GM18868 (cell line): Measurements from ENCODE around the gene RRM1.
"Not testable (repeated sequence)": the region's sequence is repeated elsewhere in the genome, so short reads cannot be mapped to it uniquely, and the experiment has no call there.

ENCODE experiments used
- ATAC-seq: cut with Tn5 transposase; IDR thresholded peaks from one replicate; pipeline ENCODE4 v1.9.1; 2021; ENCODE audit warnings: mild to moderate bottlenecking, moderate library complexity; ENCODE audit not compliant: unreplicated experiment

Gene RRM1

DNA sequence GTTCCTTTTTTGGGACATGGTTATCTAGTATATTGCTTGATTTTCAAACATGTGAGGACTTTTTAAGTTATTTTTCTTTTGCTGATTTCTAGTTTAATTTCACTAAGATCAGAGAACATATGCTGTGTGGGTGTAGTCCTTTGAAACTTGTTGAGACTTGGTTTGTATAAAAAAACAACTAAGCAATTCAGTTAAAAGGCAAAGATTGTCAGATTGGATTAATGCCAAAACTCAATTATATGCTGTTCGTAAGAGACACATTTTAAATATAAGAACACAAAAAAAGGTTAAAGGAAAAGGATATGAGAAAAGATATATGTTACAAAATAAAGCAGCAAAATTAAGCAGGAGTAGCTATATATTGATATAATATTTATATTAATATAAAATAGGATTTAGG is 17.8 kb upstream of the RRM1 start:
- ATAC-seq: no peak

DNA sequence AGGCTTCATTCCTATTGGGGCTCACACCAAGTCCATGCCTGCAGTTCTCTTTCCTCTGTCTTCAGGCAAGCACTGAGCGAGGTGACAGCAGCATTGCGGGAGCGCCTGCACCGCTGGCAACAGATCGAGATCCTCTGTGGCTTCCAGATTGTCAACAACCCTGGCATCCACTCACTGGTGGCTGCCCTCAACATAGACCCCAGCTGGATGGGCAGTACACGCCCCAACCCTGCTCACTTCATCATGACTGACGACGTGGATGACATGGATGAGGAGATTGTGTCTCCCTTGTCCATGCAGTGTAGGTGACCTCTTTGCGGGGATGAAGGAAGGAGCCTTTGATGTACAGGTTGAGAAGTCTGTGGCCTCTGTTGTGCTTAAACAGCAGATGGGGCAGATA is 11.4 kb upstream of the RRM1 start:
- ATAC-seq: no peak

DNA sequence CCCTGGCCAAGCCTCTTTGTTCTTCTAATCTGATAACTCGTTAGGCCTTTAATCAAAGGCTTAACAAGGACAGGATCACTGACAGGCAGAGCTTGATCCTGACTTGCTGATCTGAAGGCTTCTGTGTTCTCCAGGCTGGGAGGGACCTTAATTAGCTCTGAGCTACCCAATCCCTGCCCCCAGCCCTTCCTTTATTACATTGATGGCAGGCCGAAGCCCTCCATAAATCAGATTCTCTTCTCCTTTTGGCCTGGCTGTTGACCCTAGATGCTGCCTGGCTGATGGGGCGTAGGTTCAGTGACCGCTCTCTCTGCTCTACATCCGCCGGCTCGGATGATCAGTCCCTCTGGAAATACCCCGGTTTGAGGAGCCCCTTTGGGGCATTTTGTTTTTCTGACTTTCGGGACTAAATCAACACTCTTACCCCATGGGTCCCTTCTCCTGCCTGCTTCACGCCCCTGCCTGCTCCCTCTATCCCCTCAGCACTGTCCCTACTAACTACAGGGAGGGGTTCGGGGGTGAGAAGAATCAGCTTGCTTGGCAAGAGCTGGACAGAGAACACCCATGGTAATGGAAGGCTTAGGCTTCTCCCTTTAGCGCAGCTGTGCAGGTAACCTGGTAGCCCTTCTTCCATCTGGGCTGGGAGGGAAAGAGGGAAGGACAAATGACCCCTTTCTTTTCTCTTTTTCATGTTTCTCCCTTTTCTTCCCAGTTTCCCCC is 10.0 kb upstream of the RRM1 start:
- no peak for ATAC-seq

DNA sequence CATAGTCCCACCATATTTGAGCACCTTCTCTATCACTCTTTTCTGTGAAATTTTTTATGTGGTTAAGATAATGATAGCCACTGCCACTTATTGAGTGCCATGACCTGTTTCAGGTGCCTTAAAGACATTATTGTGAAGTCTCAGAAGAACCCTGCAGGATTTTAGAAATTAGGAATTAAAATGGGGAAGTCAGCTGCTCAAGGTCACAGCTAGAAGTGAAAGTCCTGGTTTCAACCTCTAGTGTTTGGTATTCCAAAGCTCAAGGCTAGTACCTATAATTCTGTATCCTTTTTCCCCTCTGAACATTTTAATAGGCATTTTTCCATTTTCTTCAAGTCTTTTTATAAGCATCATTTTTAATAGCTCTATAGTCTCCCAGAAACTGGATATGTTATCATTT is 9.0 kb upstream of the RRM1 start:
- no peak for ATAC-seq

DNA sequence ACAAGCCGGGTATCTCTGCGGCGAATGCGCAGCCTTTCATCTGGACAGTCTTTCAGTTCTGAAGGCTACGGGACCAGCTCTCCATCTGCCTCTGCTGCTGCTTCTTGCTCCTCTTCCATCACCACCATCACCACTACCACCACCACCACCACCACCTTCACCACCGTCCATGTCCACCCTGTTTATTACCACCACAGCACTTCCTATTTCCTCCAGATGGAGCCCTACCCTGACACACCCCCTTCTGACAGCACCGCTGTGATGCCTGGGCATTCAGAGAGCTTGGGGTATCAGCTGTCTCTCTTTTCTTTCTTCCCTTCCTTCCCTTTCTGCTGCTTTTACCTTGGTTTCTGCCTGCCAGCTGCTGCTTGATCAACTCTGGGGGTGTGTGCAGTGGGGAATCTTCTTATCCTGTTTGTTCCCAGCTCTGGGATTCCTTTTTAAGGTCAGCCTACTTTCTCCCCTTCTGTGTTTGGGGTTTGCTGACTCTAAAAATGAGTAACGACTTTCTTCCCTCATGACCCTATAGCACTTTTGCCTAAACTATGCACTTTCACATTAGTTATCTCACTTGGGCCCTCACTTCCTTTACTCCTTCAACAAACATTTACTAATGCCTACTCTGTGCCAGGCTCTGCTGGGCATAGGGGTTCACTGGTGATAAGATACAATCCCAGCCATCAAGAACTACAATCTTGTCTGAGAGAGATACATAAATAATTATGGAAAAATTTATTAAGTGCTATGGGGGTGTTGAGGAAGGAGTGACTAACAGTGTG is 7.8 kb upstream of the RRM1 start:
- no peak for ATAC-seq

DNA sequence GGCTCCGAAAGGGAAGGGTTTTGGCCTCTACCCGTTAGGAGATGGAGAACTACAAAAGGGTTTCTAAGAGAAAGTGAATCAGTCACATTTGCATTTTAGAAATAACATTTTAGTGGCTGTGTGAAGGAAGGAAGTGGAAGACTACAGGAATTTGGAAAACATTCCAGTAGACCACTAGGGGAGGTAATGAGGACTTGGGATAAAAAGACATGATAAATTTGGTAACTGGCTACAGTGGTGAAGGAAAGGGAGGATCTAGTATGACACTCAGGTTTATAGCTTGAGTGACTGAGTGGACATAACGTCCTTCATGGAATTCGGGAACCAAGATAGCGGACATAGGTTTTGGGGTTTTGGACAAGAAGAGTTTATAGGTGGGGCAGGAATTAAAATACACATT is 7.0 kb upstream of the RRM1 start:
- no peak for ATAC-seq

DNA sequence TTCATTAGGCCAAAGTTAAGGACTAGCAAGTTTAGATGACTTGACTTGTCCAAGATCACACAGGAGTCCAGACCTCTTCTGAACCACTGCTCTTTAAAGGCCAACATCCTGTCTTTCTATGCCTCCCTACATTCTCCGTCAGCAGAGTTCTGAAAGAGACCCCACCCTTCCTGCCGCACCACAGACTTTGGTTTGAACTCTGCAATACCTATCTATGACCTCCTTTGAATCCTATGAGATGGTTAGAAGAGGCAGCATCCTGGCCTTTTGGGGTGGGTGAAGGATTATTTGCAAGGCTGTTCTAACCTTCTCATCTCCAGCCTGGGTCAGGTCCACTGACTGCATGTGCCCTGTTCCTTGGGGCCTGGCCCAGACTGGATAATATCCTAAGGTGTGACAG is 4.3 kb upstream of the RRM1 start:
- no peak for ATAC-seq

DNA sequence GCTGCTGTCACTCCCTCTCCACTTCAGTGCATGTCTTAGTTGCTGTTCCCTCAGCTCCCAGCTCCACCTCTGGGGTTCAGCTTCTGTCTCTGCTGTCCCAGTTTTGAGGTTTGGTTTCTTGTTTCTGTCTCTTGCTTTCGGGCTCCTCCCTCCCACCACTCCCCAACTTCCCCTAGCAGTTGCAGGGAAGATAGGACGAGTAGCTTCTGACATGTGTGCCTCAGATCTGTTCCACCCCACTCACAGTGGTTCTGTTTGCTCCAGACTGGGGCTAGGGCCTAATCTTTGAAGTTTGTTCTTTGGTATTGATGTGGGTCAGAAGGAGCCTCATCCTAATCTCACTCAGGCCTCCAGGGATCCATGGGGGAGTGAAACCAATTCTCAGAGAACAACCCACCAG is 2.6 kb upstream of the RRM1 start:
- no peak for ATAC-seq

DNA sequence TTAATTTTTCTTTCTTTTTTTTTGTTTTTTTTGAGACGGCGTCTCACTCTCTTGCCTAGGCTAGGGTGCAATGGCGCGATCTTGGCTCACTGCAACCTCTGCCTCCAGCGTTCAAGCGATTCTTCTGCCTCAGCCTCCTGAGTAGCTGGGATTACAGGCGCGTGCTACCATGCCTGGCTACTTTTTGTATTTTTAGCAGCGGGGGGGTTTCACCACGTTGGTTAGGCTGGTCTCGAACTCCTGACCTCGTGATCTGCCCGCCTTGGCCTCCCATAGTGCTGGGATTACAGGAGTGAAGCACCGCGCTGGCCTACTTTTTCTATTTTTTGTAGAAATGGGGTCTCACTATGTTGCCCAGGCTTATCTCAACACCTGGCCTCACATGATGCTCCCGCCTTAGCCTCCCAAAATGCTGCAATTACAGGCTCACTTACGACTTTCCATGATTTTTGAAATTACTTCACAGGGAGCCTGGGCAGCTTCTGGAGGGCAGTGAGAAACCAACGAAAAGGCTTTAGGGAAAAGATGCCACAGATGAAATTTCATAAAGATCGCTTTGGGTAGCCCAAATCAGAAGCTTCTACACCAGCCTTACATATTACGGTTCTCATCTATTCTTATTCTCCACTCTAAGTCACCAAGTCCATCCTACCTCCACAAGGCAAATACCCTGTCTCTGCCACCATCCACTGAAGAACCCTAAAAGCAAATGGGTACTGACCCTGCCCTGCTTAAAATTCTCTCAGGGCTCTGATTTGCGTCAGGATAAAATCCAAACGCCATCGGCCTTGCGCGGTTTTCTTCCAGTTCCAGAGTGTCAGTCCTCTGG is 866 bp upstream of the RRM1 start:
- no peak for ATAC-seq

DNA sequence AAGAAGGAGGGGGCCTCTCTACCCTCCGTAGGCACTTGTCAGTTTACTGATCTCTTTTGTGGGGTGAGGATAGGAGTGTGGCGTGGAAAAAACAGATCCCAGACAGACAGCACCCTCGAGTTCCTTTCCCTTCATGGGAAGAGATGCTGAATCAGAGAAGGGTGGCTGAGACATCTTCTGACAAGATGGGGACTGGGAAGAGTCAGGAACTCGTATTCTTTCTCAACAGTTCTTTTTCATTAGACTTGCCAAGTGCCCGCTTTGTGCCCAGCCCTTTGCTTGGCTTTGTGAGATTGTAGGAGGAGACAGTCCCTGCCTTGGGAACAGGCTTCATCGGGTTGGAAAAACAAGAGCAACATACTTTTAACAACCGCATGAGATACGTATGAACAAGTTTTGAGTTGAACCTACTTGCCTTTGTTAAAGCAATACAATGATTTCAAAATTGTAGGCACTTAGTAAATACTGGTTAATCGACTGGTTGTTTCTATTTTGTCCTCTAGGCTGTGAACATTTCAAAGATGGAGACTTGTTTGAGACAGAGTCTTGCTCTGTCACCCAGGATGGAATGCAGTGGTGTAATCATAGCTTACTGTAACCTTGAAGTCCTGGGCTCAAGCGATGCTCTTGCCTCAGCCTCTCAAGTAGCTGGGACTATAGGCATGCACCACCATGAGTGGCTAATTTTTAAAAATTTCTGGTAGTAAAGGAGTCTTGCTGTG is 1.1 kb downstream of the RRM1 start:
- ATAC-seq: no peak

DNA sequence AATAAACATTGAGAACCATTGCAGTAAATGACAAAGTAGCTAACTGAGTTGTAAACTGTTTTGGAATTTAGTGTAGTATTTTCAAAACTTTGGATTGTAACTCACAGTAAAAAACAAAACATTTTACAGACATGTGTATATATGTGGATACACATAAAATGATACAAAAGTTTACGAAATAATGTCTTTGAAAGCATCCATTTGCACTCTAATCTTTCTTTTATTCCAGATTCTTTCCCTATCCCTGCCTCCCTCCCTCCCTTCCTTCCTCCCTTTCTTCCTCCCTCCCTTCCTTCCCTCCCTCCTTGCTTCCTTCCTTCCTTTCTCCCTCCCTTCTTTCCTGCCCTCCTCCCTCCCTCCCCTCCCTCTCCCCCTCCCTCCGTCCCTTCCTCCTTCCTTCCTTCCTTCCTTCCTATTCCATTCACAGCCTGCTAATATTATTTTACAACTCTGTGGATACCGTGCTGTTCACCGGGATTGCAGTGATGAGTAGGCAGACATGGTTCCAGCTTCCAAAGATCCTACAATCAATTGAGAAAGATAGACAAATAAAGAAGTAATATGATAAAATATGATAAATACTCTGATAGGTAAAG is 3.5 kb downstream of the RRM1 start:
- ATAC-seq: no peak

DNA sequence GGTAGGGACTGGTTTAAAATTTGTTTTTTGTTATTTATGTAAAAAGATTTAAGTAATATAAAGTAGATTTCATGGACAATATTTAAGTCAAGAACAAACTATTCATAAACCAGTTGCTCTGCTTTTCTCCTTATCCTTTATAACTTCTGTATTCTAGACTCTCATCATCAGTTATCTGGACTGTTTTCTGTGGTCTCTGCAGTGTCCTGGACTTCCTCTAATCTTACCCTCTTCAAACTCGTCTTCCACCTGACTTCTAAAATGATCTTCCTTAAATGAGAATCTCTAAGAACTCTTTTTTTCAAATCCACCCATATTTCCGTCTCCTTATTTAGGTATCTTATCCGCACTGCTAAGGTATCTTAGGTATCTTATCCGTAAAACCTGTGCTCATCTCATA is 8.1 kb downstream of the RRM1 start:
- ATAC-seq: no peak

DNA sequence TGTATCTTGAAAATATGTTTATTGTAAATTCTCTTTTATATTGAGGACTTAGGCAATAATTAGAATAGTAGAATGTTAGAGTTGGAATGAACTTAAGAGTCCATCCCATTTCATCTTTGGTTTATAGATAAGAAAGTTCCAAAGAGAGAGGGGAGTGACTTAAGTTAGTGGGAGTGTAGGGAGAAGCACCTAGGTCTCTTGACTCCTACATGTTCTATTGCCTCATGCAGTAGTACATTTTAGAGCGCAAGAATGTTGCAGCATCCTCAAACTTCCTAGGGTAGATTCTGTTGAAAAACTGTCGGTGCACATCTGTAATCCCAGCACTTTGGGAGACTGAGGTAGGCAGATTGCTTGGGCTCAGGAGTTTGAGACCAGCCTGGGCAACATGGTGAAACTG is 8.7 kb downstream of the RRM1 start:
- no peak for ATAC-seq

DNA sequence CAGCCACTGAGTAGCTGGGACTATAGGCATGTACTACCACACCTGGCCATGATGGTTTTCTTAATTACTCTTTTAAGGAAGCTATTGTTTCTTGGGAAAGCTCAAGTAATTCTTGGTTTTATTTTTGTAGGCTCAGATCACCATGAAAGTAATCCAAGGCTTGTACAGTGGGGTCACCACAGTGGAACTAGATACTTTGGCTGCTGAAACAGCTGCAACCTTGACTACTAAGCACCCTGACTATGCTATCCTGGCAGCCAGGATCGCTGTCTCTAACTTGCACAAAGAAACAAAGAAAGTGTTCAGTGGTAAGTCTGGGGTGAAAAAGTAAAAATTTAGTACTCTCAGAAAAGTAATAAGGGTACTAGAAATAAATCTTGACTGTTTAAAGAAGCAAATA is 11.3 kb downstream of the RRM1 start:
- ATAC-seq: no peak

DNA sequence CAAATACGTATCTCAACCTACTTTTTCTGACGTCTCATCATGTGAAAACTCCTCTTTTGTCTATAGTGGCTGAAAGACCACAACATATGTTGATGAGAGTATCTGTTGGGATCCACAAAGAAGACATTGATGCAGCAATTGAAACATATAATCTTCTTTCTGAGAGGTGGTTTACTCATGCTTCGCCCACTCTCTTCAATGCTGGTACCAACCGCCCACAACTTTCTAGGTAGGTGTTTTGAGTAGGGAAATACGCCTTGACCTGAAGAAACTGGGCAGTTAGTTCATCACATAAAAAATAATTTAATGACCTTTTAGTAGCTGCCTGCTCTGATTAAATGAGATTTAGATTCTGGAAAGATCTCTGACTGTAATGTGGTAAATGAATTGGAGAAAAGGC is 17.2 kb downstream of the RRM1 start:
- no peak for ATAC-seq

DNA sequence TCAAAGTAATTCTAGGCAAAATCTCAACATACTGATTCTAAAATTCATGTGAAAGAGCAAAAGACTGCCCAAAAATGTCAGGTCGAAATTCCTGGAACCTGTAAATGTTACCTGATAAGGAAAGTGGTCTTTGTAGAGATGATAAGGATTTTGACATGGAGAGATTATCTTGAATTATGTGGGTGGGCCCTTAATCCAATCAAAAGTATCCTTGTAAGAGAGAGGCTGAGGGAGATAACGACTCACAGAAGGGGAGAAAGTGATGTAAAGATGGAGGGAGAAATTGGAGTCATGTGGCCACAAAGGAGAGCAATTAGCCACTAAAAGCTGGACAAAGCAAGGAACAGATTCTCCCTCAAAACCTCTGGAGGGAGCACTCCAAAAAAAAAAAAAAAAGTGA is 20.5 kb downstream of the RRM1 start:
- no peak for ATAC-seq

DNA sequence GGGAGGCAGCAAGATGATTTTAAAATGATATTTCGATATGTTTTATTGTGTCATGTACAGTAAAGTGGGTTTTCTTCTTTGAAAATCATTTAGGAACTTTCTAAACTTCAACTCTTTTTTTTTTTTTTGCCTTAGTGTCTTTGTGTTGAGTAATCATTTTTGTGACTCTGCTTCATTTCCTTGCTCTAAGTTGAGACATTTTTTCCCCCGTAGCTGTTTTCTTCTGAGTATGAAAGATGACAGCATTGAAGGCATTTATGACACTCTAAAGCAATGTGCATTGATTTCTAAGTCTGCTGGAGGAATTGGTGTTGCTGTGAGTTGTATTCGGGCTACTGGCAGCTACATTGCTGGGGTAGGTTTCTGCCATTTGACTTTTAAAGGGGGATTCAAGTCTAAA is 23.5 kb downstream of the RRM1 start:
- no peak for ATAC-seq

DNA sequence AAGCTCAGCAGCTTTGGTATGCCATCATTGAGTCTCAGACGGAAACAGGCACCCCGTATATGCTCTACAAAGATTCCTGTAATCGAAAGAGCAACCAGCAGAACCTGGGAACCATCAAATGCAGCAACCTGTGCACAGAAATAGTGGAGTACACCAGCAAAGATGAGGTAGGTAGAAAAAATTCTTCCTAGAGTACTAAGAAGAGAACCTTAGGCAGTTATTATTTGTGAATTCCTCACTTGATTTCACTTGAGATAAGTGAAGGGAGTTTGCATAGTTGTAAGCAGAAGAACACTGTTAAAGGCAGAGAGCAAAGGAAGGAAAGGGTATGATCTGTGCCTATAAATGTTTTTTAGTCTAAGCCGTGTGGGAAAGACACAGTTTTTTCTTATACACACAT is 28.6 kb downstream of the RRM1 start:
- no peak for ATAC-seq

DNA sequence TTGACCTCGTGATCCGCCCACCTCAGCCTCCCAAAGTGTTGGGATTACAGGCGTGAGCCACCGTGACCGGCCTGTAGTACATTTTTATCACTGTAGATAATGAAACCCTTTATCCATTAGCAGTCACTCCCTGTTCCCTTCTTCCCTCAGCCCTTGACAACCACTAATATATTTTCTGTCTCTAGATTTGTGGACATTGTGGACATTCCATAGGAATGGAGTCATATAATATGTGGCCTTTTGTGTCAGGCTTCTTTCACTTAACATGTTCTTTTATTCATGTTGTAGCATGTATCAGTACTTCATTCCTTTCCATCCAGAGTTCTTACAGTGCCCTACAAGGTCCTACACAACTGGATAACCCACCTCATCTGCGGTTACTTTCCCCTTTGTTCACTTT is 30.5 kb downstream of the RRM1 start:
- ATAC-seq: no peak

DNA sequence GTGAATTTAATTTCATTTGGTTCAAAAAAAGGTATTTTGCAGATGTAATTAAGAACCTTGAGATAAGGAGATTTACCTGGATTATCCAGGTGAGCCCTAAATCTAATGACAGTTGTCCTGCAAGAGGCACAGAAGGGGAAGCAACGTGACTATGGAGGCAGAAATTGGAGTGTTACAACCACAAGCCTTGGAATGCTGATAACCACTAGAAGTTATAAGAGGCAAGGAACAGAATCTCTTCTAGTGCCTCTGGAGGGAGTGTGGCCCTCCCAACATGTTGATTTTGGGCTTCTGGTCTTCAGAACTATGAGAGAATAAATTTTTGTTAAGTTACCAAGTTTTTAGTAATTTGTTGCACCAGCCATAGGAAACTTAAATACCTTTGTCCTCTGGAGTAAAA is 32.8 kb downstream of the RRM1 start:
- ATAC-seq: no peak

DNA sequence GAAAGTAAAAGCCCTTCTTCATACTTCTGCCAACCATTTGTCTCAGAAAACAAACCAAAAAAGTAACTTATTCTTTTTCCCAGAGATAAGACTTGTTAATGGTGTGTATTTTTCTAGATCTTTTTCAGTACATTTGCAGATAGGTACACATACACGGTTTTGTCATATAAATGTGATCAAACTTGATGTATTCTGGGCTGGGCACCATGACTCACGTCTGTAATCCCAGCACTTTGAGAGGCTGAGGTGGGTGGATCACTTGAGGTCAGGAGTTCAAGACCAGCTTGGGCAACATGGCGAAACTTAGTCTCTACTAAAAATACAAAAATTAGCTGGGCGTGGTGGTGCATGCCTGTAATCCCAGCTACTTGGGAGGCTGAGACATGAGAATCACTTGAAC is 35.6 kb downstream of the RRM1 start:
- not testable (repeated sequence) for ATAC-seq
